ENCODE data around the gene LYST. TPM values are rescaled to one million over a fixed set of nuclear protein-coding genes. Genes with fewer than 3 reads are reported as not detected.

The LYST gene
- total RNA-seq, 1 donor from 2014 or later: 11.4 TPM

GRCh38 chr1:235689356-235689755 lies 177.3 kb downstream of the LYST start:
- no peak overlapping the region for H3K27ac Mint-ChIP-seq
- TF ChIP-seq CTCF (IDR thresholded peaks at IDR 0.05; ENCODE audit: unreplicated experiment): no peak

DNA sequence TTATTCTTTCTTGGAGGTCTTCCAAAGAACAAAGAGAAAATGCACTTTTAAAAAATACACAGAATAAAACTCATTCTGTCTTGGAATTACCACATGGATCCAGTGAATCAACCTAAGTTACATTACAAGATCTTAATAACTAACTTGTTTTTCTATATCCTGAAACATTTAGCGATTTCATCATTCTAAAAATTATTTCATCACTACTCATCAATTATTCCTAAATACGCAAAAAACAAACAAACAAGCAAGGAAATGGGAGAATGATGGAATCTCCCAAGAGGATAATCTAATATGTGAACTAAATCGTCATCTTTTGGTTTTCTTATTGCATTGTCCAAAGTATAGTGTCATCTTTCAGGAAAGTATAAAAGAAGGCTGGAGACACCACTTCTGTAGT lies 178.6 kb downstream of the LYST start:
- peaks cover 7% of the 10 kb centered on the region for H3K36me3 Mint-ChIP-seq (ENCODE audit: insufficient read depth)
- DNase-seq (ENCODE audit: low spot score, unreplicated experiment): no peak
- H3K9me3 Mint-ChIP-seq (ENCODE audit: low read depth): no peaks in the 10 kb centered on the region
- H3K27me3 Mint-ChIP-seq: no peaks in the 10 kb centered on the region
- H3K27ac Mint-ChIP-seq: no peak overlapping the region
- H3K4me1 Mint-ChIP-seq (ENCODE audit: low read depth): peaks cover 4% of the 10 kb centered on the region
- H3K4me3 Mint-ChIP-seq (ENCODE audit: low read depth): no peak overlapping the region
- no peak for TF ChIP-seq CTCF (IDR thresholded peaks at IDR 0.05; ENCODE audit: unreplicated experiment)

More at GRCh38 chr1:235689356-235689755, 177.3 kb downstream of the LYST start:
- DNase-seq (ENCODE audit: low spot score, unreplicated experiment): no peak
- no peaks in the 10 kb centered on the region for H3K4me1 Mint-ChIP-seq (ENCODE audit: low read depth)
- no peaks in the 10 kb centered on the region for H3K27me3 Mint-ChIP-seq
- H3K9me3 Mint-ChIP-seq (ENCODE audit: low read depth): no peaks in the 10 kb centered on the region
- H3K36me3 Mint-ChIP-seq (ENCODE audit: insufficient read depth): peaks cover 9% of the 10 kb centered on the region
- H3K4me3 Mint-ChIP-seq (ENCODE audit: low read depth): no peak overlapping the region

GRCh38 chr1:235683653-235684052 lies 183.1 kb downstream of the LYST start:
- no peak for DNase-seq (ENCODE audit: low spot score, unreplicated experiment)
- Mint-ChIP-seq H3K4me3 (ENCODE audit: low read depth) (no peak overlapping the region), H3K27ac (peak overlapping the region; percentile 40), H3K36me3 (ENCODE audit: insufficient read depth) (no peaks in the 10 kb centered on the region), H3K9me3 (ENCODE audit: low read depth) (no peaks in the 10 kb centered on the region), H3K4me1 (ENCODE audit: low read depth) (peaks cover 6% of the 10 kb centered on the region), H3K27me3 (no peaks in the 10 kb centered on the region)
- no peak for TF ChIP-seq CTCF (IDR thresholded peaks at IDR 0.05; ENCODE audit: unreplicated experiment)

DNA sequence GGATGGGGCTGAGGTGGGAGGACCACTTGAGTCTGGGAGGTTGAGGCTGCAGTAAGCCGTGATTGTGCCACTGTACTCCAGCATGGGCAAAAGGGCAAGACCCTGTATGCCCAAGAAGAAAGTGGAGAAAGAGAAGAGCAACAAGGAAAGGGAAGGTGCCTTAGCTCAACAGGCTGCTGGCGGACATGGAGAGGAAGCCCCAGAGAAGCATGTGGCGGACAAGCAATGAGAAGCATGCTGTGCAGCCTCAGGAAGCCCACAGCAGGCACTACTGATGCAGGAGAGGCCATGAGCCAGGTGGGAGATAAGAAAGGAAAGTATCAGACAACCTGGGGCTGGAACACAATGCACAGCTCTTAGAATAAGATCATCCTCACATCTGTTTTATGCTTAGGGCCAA lies 184.5 kb downstream of the LYST start:
- TF ChIP-seq CTCF (IDR thresholded peaks at IDR 0.05; ENCODE audit: unreplicated experiment): no peak
- no peak overlapping the region for H3K27ac Mint-ChIP-seq
- no peaks in the 10 kb centered on the region for H3K36me3 Mint-ChIP-seq (ENCODE audit: insufficient read depth)

DNA sequence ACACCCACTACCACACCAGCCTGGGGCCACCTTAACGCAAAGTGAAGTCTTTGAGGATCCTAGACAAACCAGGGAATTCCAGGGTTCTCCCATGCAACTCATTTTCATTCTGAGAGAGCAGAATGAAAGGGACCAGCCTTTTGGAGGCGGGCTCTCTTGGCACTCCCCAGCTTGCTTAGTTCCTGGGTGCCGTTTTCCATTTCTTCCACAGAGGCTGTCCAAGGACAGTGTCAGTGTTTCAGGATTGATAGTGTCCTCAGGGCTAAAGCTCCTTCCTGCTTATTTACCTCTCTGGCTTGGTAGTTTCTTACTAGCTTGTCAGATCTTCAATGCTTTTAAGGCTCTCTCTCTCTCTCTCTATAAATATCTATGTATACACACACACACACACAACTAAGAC lies 187.1 kb downstream of the LYST start:
- DNase-seq (ENCODE audit: low spot score, unreplicated experiment): no peak
- Mint-ChIP-seq H3K27me3 (no peaks in the 10 kb centered on the region), H3K4me3 (ENCODE audit: low read depth) (no peak overlapping the region), H3K36me3 (ENCODE audit: insufficient read depth) (peaks cover 15% of the 10 kb centered on the region), H3K4me1 (ENCODE audit: low read depth) (peaks cover 6% of the 10 kb centered on the region), H3K9me3 (ENCODE audit: low read depth) (peaks cover 12% of the 10 kb centered on the region), H3K27ac (no peak overlapping the region)
- no peak for TF ChIP-seq CTCF (IDR thresholded peaks at IDR 0.05; ENCODE audit: unreplicated experiment)

More for the DNA sequence above, 184.5 kb downstream of the LYST start:
- H3K27me3 Mint-ChIP-seq: no peaks in the 10 kb centered on the region
- H3K4me3 Mint-ChIP-seq (ENCODE audit: low read depth): no peak overlapping the region
- H3K4me1 Mint-ChIP-seq (ENCODE audit: low read depth): peaks cover 6% of the 10 kb centered on the region
- DNase-seq (ENCODE audit: low spot score, unreplicated experiment): no peak
- no peaks in the 10 kb centered on the region for H3K9me3 Mint-ChIP-seq (ENCODE audit: low read depth)

All from progenitor cell of endocrine pancreas (in vitro differentiated cells).